ENCODE measurements around the gene SNTG2.

DNA sequence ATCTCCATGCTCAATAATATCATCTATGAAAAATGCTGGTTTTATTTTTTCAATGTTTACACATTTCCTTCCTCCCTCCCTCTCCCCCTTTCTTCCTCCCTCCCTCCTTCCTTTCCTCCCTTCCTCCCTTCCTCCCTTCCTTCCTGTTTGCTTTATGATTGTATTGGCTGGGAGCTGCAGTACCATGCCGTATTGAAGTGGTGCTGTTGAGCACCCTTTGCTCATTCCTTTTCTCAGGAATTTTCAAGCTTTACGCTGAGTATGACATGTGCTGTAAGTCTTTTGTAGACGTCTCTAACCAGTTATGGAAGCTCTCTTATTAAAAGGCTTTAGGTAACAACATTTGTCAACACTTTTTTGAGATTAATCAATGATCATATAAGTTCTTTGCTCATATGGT lies 100.4 kb downstream of the SNTG2 start:
- TF ChIP-seq SIN3A (IDR thresholded peaks at IDR 0.05; ENCODE audit: borderline replicate concordance, insufficient read depth, low read length) (no peak), POLR2AphosphoS5 (IDR thresholded peaks at IDR 0.05; ENCODE audit: low read depth, low read length) (no peak)
- TF ChIP-seq, protein P1, sequence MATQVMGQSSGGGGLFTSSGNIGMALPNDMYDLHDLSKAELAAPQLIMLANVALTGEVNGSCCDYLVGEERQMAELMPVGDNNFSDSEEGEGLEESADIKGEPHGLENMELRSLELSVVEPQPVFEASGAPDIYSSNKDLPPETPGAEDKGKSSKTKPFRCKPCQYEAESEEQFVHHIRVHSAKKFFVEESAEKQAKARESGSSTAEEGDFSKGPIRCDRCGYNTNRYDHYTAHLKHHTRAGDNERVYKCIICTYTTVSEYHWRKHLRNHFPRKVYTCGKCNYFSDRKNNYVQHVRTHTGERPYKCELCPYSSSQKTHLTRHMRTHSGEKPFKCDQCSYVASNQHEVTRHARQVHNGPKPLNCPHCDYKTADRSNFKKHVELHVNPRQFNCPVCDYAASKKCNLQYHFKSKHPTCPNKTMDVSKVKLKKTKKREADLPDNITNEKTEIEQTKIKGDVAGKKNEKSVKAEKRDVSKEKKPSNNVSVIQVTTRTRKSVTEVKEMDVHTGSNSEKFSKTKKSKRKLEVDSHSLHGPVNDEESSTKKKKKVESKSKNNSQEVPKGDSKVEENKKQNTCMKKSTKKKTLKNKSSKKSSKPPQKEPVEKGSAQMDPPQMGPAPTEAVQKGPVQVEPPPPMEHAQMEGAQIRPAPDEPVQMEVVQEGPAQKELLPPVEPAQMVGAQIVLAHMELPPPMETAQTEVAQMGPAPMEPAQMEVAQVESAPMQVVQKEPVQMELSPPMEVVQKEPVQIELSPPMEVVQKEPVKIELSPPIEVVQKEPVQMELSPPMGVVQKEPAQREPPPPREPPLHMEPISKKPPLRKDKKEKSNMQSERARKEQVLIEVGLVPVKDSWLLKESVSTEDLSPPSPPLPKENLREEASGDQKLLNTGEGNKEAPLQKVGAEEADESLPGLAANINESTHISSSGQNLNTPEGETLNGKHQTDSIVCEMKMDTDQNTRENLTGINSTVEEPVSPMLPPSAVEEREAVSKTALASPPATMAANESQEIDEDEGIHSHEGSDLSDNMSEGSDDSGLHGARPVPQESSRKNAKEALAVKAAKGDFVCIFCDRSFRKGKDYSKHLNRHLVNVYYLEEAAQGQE (IDR thresholded peaks at IDR 0.05; ENCODE audit: insufficient read depth in 1 of 2, low read depth in 2 of 2, low read length in 2 of 2): no peak
